ENCODE results near the gene BHLHE41.

Gene BHLHE41

DNA sequence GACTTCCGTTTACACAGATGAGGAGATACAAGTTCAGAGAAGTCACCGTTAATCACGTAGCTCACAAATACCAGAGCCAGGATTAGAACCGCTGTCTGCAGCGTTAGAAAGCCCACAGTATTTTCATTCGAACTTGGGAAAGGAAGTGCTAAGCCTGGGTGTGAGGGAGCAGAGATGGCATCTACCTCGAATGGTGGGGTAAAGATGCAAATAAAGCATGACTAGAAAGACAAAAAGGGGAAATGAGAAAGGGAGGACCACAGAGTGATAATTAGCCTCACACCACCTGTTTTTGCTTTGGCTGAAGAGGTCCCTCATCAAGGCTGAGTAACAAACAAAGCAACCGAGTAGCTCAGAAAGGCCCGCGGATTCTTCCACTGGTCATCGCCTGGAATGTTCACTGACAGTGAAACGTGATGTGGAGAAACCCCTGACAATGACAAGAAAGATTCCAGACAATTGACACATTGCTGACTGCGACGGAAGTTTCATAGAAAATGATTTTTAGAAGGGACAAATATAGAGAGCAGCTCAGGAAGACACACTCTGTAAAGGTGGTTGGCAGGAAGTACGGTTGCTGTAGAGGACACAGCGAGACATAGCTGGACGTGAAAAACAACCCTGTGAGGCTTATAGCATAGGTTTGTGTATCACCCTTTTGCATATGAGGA is 31.5 kb upstream of the BHLHE41 start:
- DNase-seq: no peak
- Histone ChIP-seq H3K9me3 (ENCODE audit: control insufficient read depth, low read length) (no peaks in the 10 kb centered on the region), H3K4me1 (ENCODE audit: control insufficient read depth, insufficient read depth, low read length, poor library complexity, severe bottlenecking) (no peaks in the 10 kb centered on the region), H3K27ac (ENCODE audit: insufficient read depth, low read length, poor library complexity, severe bottlenecking) (no peak overlapping the region), H3K36me3 (ENCODE audit: control insufficient read depth, insufficient read depth, low read length) (no peaks in the 10 kb centered on the region), H3K4me3 (ENCODE audit: insufficient read depth, low read depth, low read length, poor library complexity, severe bottlenecking) (no peak overlapping the region), H3K27me3 (replicated peaks; ENCODE audit: control insufficient read depth, insufficient read depth, low read length, poor library complexity, severe bottlenecking) (no peaks in the 10 kb centered on the region)

DNA sequence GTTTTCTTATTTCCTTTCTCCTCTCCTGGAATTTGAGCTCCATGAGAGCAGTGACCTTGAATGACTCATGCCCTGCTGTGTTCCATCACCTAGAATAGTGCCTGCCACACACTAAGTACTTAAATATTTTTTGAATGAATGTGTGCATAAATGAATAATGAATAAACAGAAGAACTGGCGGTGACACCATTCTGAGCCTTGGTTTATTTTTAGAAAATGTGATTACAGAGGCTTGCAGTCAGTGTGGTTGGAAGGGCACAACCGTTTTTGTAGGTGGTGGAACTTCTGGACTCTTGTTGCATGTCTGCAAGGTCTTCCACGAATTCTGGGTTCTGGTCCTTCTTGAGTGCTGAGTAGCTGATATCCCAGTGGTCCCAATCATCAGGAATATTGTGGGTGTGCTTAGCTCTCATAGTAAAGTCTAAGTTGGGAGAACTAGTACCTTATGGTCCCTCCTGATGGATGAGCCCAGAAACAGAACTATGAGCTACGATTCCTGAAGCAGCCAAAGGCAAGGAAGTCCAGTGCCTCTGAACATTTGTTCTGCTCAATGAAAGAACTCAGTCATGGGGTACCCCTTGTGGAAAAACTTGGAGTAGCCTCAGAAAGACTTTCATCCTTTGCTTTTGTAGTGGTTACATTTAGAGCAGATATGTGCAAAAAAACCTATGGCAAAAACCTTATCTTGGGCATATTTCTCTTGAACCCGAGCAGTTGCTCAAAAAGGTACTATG is 28.8 kb upstream of the BHLHE41 start:
- H3K4me1 ChIP-seq (ENCODE audit: control insufficient read depth, insufficient read depth, low read length, poor library complexity, severe bottlenecking): no peaks in the 10 kb centered on the region
- H3K36me3 ChIP-seq (ENCODE audit: control insufficient read depth, insufficient read depth, low read length): no peaks in the 10 kb centered on the region
- no peak for DNase-seq
- H3K27ac ChIP-seq (ENCODE audit: insufficient read depth, low read length, poor library complexity, severe bottlenecking): no peak overlapping the region
- no peaks in the 10 kb centered on the region for H3K9me3 ChIP-seq (ENCODE audit: control insufficient read depth, low read length)
- no peaks in the 10 kb centered on the region for H3K27me3 ChIP-seq (replicated peaks; ENCODE audit: control insufficient read depth, insufficient read depth, low read length, poor library complexity, severe bottlenecking)
- H3K4me3 ChIP-seq (ENCODE audit: insufficient read depth, low read depth, low read length, poor library complexity, severe bottlenecking): no peak overlapping the region

DNA sequence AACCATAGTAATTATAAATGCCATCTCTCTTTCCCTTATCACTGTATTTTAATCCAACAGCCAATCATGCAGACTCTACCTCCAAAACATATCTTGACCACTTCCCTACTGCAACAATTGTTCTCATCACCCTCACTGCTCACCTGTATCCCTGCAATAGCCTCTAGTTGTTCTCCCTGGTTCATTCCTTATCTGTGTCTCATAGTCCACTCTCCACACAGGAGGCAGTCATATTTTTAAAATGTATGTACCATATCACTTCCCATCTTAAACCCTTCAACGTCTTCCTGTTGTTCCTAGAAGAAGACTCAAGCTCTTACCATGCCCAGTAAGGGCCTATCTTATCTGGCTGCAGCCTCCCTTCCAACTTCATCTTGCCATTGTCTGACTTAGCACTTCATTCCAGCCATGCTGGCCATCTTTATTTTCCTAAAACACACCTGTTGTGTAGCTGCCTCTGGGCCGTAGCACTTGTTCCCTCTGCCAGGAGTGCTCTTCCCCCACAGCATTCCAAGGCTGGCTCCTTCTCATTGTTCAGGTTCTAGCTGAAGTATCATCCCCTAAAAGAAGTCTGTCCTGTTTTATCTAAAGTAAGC is 27.8 kb upstream of the BHLHE41 start:
- DNase-seq: no peak

DNA sequence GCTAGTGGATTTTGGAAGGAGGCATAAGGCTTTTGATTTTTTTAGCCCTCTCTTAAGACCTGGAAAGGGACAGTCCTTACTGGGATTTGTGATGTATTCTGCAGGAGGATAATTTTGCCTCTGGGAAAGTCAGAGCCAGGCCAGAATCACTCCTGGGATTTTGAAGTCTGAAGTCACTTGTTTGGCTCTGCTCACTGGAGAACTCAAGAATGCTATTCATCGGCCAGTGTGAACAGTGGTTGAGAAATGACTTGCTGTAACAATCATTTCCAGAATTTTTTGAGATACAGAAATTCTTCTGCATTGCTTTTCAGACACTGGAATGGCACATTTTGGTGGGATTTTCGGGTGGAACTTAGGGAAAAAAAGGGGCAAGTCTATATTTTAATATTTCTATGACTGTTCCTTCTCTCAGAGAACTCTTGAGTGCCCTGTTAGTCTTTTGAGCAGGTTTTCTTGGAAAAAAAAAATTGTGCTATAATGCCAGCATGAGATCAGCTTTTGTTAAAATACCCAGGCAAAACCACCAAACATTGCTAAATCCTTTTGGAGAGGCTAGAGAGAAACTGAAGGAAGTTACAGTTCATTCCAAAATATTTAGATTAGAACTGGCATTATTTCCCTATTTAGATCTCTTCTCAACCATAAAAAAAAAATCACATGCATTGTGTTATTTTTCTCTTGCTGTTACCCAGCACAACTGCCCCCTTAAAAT is 26.1 kb upstream of the BHLHE41 start:
- no peak overlapping the region for H3K27ac ChIP-seq (ENCODE audit: insufficient read depth, low read length, poor library complexity, severe bottlenecking)
- H3K36me3 ChIP-seq (ENCODE audit: control insufficient read depth, insufficient read depth, low read length): no peaks in the 10 kb centered on the region
- H3K4me1 ChIP-seq (ENCODE audit: control insufficient read depth, insufficient read depth, low read length, poor library complexity, severe bottlenecking): no peaks in the 10 kb centered on the region
- H3K9me3 ChIP-seq (ENCODE audit: control insufficient read depth, low read length): no peaks in the 10 kb centered on the region
- no peak for DNase-seq
- H3K27me3 ChIP-seq (replicated peaks; ENCODE audit: control insufficient read depth, insufficient read depth, low read length, poor library complexity, severe bottlenecking): no peaks in the 10 kb centered on the region
- no peak overlapping the region for H3K4me3 ChIP-seq (ENCODE audit: insufficient read depth, low read depth, low read length, poor library complexity, severe bottlenecking)

More for the DNA sequence above, 27.8 kb upstream of the BHLHE41 start:
- H3K4me1 ChIP-seq (ENCODE audit: control insufficient read depth, insufficient read depth, low read length, poor library complexity, severe bottlenecking): no peaks in the 10 kb centered on the region
- no peak overlapping the region for H3K27ac ChIP-seq (ENCODE audit: insufficient read depth, low read length, poor library complexity, severe bottlenecking)
- no peaks in the 10 kb centered on the region for H3K9me3 ChIP-seq (ENCODE audit: control insufficient read depth, low read length)
- no peaks in the 10 kb centered on the region for H3K27me3 ChIP-seq (replicated peaks; ENCODE audit: control insufficient read depth, insufficient read depth, low read length, poor library complexity, severe bottlenecking)
- H3K36me3 ChIP-seq (ENCODE audit: control insufficient read depth, insufficient read depth, low read length): no peaks in the 10 kb centered on the region
- H3K4me3 ChIP-seq (ENCODE audit: insufficient read depth, low read depth, low read length, poor library complexity, severe bottlenecking): no peak overlapping the region

DNA sequence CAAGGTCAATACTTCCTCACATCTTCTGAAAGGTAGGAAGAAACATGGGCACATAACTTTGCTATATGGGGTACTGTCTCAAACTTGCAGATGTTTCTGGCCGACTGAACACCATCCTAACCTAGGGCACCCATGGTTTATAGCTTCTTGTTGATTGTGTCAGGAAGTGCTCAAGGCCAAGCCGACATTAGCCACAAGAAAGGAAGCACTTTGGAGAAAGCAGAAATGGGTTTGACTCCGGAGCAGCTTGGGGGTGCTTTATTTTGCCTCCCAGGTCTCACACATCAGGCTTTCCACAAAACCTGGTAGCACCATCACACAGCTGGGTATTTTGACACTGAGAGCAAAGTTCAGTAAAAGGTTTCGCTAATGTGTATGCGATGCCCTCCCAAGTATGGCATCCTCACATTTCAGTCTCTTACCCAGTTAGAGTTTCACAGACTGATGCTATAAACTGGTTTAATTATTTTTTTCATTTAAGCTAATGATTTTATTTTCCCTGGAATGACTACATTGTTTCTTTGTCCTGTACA is 25.2 kb upstream of the BHLHE41 start:
- H3K9me3 ChIP-seq (ENCODE audit: control insufficient read depth, low read length): no peaks in the 10 kb centered on the region
- no peak for DNase-seq
- H3K27ac ChIP-seq (ENCODE audit: insufficient read depth, low read length, poor library complexity, severe bottlenecking): no peak overlapping the region
- no peaks in the 10 kb centered on the region for H3K27me3 ChIP-seq (replicated peaks; ENCODE audit: control insufficient read depth, insufficient read depth, low read length, poor library complexity, severe bottlenecking)
- no peaks in the 10 kb centered on the region for H3K4me1 ChIP-seq (ENCODE audit: control insufficient read depth, insufficient read depth, low read length, poor library complexity, severe bottlenecking)
- H3K36me3 ChIP-seq (ENCODE audit: control insufficient read depth, insufficient read depth, low read length): no peaks in the 10 kb centered on the region
- H3K4me3 ChIP-seq (ENCODE audit: insufficient read depth, low read depth, low read length, poor library complexity, severe bottlenecking): no peak overlapping the region

DNA sequence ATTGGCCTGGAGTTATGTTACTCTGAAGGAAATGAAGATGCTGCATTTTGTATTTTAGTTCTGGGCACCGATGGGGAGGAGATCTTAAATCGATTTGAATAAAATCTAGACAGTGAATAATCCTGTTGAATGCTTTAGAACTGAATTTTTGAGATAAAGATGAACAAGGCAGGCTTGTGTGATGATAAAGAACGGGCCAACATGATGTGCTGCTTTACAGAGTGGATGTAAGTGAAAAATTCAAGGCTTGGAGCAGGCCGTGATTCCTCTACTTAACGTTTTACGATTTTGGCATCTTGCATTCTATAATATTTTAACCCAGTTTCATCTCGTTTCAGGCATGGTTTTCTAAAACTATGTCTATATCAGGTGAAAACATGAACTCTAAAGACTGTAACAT is 23.5 kb upstream of the BHLHE41 start:
- no peak overlapping the region for H3K4me3 ChIP-seq (ENCODE audit: insufficient read depth, low read depth, low read length, poor library complexity, severe bottlenecking)
- no peaks in the 10 kb centered on the region for H3K9me3 ChIP-seq (ENCODE audit: control insufficient read depth, low read length)
- H3K27me3 ChIP-seq (replicated peaks; ENCODE audit: control insufficient read depth, insufficient read depth, low read length, poor library complexity, severe bottlenecking): no peaks in the 10 kb centered on the region
- DNase-seq: no peak
- H3K36me3 ChIP-seq (ENCODE audit: control insufficient read depth, insufficient read depth, low read length): no peaks in the 10 kb centered on the region
- H3K4me1 ChIP-seq (ENCODE audit: control insufficient read depth, insufficient read depth, low read length, poor library complexity, severe bottlenecking): no peaks in the 10 kb centered on the region
- no peak overlapping the region for H3K27ac ChIP-seq (ENCODE audit: insufficient read depth, low read length, poor library complexity, severe bottlenecking)

DNA sequence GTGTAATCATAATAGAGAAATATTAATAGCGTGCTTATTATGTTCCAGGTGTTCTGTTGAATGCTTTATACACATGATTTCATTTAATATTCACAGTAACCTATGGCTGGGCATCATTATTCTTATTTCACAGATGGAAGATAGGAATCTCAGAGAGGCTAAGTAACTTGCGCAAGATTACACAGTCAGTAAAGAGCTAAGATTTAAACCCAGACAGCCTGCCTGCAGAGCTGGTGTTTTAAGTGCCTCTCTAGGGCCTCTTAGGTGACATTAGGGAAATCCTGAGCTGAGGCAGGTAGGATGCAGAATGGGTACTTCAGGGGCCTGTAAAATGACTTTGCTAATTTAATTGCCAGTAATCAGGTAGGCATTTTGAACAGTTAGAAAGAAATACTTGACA is 18.5 kb upstream of the BHLHE41 start:
- no peaks in the 10 kb centered on the region for H3K9me3 ChIP-seq (ENCODE audit: control insufficient read depth, low read length)
- H3K4me1 ChIP-seq (ENCODE audit: control insufficient read depth, insufficient read depth, low read length, poor library complexity, severe bottlenecking): no peaks in the 10 kb centered on the region
- no peak overlapping the region for H3K27ac ChIP-seq (ENCODE audit: insufficient read depth, low read length, poor library complexity, severe bottlenecking)
- no peaks in the 10 kb centered on the region for H3K27me3 ChIP-seq (replicated peaks; ENCODE audit: control insufficient read depth, insufficient read depth, low read length, poor library complexity, severe bottlenecking)
- no peak for DNase-seq
- no peaks in the 10 kb centered on the region for H3K36me3 ChIP-seq (ENCODE audit: control insufficient read depth, insufficient read depth, low read length)
- no peak overlapping the region for H3K4me3 ChIP-seq (ENCODE audit: insufficient read depth, low read depth, low read length, poor library complexity, severe bottlenecking)

DNA sequence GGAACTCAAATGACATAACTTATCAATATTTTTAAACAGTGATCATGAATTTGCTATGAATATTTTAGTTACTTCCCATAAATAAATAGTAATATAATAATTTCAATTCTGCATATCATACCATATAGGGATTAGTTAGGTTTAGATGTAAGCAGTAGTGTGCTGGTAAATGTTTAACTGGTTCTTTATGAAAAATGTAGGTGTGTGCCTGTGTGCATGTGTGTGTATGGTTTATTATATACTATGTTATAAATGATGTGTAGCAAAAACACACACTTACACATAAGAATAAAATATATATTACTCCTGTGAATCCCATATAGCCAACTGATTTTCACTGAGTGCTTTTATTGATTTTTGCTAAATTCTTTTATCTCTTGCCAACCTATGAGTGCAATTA is 14.0 kb upstream of the BHLHE41 start:
- Histone ChIP-seq H3K9me3 (ENCODE audit: control insufficient read depth, low read length) (no peaks in the 10 kb centered on the region), H3K4me1 (ENCODE audit: control insufficient read depth, insufficient read depth, low read length, poor library complexity, severe bottlenecking) (no peaks in the 10 kb centered on the region), H3K36me3 (ENCODE audit: control insufficient read depth, insufficient read depth, low read length) (no peaks in the 10 kb centered on the region), H3K4me3 (ENCODE audit: insufficient read depth, low read depth, low read length, poor library complexity, severe bottlenecking) (no peak overlapping the region), H3K27ac (ENCODE audit: insufficient read depth, low read length, poor library complexity, severe bottlenecking) (no peak overlapping the region), H3K27me3 (replicated peaks; ENCODE audit: control insufficient read depth, insufficient read depth, low read length, poor library complexity, severe bottlenecking) (no peaks in the 10 kb centered on the region)
- DNase-seq: no peak

DNA sequence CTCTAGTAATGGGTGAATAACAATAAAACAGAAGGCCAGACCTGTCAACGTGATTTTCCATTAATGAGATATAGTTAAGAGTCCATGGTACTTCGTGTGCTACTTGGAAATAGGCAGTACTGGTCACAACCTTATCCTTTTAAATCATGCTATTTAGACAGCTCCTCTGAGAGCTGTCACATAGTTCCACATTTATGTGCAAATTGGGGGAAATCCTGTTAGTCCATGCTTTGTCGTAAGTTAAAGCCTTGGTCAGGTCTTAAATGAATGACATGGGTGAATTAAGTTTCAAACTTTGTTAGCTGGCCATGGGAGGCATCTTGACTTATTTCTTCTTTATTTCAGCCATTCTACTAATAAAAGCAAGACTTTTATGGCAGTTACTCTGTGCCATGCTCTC is 11.9 kb upstream of the BHLHE41 start:
- Histone ChIP-seq H3K4me1 (ENCODE audit: control insufficient read depth, insufficient read depth, low read length, poor library complexity, severe bottlenecking) (no peaks in the 10 kb centered on the region), H3K27ac (ENCODE audit: insufficient read depth, low read length, poor library complexity, severe bottlenecking) (no peak overlapping the region), H3K4me3 (ENCODE audit: insufficient read depth, low read depth, low read length, poor library complexity, severe bottlenecking) (no peak overlapping the region), H3K27me3 (replicated peaks; ENCODE audit: control insufficient read depth, insufficient read depth, low read length, poor library complexity, severe bottlenecking) (peaks cover 4% of the 10 kb centered on the region), H3K9me3 (ENCODE audit: control insufficient read depth, low read length) (no peaks in the 10 kb centered on the region), H3K36me3 (ENCODE audit: control insufficient read depth, insufficient read depth, low read length) (no peaks in the 10 kb centered on the region)
- no peak for DNase-seq
